GM12875 (cell line): ENCODE results near the gene PTPRG.

Experiments
- H3K4me3 ChIP-seq: one replicate; pipeline ENCODE4 v1.5.1; 2011; ENCODE audit warnings: low read depth, low read length, control low read depth
- TF ChIP-seq, protein P1 (sequence below): IDR thresholded peaks from 2 replicates; pipeline ENCODE4 v1.5.1; 2011; ENCODE audit warnings: low read depth, mild to moderate bottlenecking, control low read depth, inconsistent platforms, low read length, moderate library complexity, borderline replicate concordance; ENCODE audit not compliant: insufficient read depth

Gene PTPRG

DNA sequence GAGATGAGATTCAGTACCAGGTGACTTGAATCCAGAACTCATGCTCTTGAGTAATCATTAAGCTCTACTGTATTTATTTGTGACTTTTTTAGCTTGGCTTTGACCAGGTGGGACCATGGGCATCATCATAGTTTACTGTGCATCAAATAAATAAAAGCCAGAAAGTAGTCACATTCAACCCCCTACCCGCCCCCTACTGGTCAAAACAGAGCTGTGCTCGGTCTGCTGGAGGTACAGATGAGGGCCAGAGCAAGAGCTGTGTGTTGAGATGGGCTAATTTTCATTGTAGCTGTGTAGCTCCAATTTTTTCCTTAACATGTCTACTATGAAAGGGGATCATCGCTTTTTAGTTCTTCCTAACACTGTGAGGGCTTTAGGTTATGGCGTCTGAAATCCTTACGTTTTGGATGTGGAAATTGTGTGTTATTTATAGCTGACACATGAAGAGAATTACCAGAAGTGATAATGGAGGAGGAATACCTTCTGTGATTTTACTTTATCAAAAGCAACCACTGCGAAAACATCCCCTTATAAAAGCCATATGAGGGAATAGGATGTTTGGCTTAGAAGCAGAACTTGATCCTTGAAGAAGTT is 375.1 kb downstream of the PTPRG start:
- no peak overlapping the region for H3K4me3 ChIP-seq
- TF ChIP-seq, protein P1, sequence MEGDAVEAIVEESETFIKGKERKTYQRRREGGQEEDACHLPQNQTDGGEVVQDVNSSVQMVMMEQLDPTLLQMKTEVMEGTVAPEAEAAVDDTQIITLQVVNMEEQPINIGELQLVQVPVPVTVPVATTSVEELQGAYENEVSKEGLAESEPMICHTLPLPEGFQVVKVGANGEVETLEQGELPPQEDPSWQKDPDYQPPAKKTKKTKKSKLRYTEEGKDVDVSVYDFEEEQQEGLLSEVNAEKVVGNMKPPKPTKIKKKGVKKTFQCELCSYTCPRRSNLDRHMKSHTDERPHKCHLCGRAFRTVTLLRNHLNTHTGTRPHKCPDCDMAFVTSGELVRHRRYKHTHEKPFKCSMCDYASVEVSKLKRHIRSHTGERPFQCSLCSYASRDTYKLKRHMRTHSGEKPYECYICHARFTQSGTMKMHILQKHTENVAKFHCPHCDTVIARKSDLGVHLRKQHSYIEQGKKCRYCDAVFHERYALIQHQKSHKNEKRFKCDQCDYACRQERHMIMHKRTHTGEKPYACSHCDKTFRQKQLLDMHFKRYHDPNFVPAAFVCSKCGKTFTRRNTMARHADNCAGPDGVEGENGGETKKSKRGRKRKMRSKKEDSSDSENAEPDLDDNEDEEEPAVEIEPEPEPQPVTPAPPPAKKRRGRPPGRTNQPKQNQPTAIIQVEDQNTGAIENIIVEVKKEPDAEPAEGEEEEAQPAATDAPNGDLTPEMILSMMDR: peak; percentile 77; the same call in 1 of the 2 replicates

DNA sequence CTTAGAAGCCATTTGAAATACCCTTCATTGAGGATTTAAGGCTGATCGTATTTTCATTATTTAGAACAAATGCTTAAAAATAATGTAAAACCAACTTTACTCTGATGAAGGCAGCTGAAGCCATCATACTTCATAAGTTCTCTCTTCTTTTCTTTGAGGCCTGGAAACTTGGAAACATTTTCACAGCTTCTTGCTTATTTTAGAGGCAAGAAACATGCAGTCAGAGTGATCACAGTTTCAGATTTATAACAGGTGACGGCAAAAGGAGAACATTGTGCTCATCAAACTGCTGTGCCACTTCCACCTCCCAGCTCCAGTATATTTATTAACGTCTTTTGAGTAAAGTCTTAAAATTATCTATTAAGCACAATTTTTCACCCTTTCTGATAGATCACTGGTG is 376.1 kb downstream of the PTPRG start:
- no peak overlapping the region for H3K4me3 ChIP-seq
- TF ChIP-seq, protein P1: no peak

DNA sequence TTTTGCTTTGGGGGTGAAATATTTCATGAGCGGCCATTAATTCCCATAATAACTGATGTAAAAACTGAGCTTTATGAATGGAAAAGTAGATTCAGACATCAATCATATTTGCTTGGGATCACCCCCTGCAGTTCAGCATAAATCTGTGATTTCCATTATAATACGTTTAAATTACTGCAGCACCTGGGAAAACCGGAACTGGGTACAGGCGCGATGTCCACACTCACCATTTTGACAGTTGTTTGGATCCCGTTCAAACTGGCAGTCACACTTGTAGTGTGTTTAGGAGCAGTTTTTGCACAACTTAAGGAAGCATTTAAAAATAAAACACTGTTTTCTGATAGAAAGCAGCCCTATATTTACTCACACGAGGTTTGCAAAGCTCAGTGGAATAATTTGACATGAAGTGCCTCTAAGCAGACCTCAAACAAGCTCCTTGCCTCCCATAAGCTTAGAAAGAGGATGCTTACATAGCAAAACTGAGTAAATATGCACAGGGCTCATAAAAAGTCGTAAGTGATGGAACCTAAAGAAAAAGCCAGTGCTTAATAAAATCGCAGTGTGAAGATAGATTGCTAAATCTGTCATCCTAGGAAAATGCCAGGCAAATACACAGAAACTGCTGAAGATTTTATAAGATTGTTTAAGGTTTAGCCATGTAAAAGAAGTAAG is 377.6 kb downstream of the PTPRG start:
- TF ChIP-seq, protein P1: no peak
- H3K4me3 ChIP-seq: no peak overlapping the region

DNA sequence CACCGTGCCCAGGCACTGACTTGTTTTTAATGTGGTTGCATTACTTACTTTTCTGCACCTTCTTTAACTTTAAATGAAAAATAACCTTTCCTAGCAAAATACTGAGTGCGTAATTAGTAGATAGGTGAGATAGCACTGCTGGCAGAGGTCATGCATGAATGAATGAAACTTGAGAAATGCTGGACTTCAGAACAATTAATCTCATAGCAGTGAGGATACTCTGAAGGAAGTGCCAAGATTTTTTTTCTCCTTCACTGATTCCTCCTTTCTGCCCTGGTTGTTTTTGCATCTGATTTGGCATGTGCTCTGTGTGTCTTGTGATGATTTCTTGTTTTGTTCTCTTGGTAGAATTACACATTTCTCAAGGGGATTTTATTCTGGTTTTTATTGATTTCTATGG is 378.9 kb downstream of the PTPRG start:
- TF ChIP-seq, protein P1: no peak
- no peak overlapping the region for H3K4me3 ChIP-seq

DNA sequence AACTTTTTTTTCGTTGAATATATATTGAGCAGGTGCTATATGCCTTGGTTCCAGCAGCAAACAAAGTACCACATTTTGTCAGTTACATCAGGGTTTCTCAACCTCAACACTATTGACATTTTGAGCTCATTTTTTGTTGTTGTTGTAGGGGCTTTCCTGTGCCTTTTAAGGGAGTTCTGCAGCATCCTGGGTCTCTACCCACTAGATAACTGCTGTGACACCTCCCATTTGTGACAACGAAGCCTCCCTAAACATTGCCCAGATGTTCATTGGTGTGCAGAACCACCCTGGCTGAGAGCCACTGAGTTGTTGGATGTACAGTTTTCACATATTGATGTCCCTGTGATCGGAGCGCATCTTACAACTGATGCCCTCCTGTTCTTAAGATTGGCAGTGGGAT is 382.6 kb downstream of the PTPRG start:
- TF ChIP-seq, protein P1: no peak

DNA sequence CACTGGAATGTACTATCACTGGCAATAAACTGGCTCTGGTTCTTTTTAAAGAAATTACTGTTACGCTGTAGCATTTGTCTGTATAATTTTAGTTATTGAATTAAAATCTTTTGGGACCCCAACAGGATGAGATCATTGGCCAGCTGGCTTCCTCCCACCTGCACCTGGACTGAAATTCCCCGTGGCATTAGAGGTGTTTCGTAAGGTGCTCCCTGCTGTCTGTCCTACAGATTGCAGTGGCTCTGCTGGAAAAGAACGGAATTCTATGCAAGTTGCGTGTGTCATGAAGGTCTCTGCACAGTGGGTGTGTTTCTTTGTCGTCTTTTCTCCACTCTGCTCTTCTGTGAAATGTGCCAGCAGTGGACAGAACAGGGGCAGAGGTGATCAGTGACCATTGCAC is 383.4 kb downstream of the PTPRG start:
- H3K4me3 ChIP-seq: no peak overlapping the region
- TF ChIP-seq, protein P1: no peak

More for the DNA sequence above, 382.6 kb downstream of the PTPRG start:
- no peak overlapping the region for H3K4me3 ChIP-seq

DNA sequence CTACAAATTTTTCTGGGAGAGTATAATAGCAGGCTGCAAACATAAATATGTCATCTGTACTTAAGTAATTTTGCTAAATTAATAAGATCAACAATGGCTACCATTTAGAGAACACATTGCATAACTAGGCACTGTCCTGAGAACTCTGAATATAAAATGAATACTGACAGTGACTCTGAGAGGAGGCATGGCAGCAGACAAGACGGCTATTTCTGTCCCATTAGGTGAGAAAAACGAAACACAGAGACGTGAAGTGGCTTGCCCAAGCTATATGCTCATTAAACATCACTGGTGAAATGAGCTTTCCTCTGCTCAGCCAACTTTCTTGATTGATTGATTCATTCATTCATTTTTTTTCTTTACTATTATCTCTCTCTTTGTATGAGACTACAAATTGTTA is 384.3 kb downstream of the PTPRG start:
- TF ChIP-seq, protein P1: no peak
- H3K4me3 ChIP-seq: no peak overlapping the region
